ENCODE data around the gene KLHL33.

GRCh38 chr14:20422886-20423285 is 13.1 kb downstream of the KLHL33 start:
- TF ChIP-seq, protein P1, sequence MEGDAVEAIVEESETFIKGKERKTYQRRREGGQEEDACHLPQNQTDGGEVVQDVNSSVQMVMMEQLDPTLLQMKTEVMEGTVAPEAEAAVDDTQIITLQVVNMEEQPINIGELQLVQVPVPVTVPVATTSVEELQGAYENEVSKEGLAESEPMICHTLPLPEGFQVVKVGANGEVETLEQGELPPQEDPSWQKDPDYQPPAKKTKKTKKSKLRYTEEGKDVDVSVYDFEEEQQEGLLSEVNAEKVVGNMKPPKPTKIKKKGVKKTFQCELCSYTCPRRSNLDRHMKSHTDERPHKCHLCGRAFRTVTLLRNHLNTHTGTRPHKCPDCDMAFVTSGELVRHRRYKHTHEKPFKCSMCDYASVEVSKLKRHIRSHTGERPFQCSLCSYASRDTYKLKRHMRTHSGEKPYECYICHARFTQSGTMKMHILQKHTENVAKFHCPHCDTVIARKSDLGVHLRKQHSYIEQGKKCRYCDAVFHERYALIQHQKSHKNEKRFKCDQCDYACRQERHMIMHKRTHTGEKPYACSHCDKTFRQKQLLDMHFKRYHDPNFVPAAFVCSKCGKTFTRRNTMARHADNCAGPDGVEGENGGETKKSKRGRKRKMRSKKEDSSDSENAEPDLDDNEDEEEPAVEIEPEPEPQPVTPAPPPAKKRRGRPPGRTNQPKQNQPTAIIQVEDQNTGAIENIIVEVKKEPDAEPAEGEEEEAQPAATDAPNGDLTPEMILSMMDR (IDR thresholded peaks at IDR 0.05) = no peak
- TF ChIP-seq POLR2A (IDR thresholded peaks at IDR 0.05) = no peak
